Measurements from ENCODE around the gene TMEM121. TPM values are rescaled to one million over a fixed set of nuclear protein-coding genes. Genes with fewer than 3 reads are reported as not detected.
A peak's percentile ranks its signal among the peaks of the same experiment; 100 is the strongest.

TMEM121 gene
- total RNA-seq, 1 donor from 2014 or later, result 2.1 TPM

- no peak for TF ChIP-seq CTCF (IDR thresholded peaks at IDR 0.05; ENCODE audit: borderline replicate concordance)
- intact Hi-C loops (cut with micrococcal nuclease), result no loop called here
- H3K27ac ChIP-seq (replicated peaks), result no peak overlapping the region
- H3K27me3 ChIP-seq (ENCODE audit: low read depth), result peaks cover 33% of the 10 kb centered on the region
- H3K9me3 ChIP-seq (replicated peaks), result no peaks in the 10 kb centered on the region
- no peak overlapping the region for H3K4me3 ChIP-seq
- H3K36me3 ChIP-seq, result no peaks in the 10 kb centered on the region
- peaks cover 41% of the 10 kb centered on the region for H3K4me1 ChIP-seq
- DNase-seq, result no peak
Measured at GRCh38 chr14:105530285-105531087, 4.1 kb downstream of the TMEM121 start.

- H3K4me1 ChIP-seq, result peaks cover 36% of the 10 kb centered on the region
- no peaks in the 10 kb centered on the region for H3K9me3 ChIP-seq (replicated peaks)
- intact Hi-C loops (cut with micrococcal nuclease), result no loop called here
- H3K4me3 ChIP-seq, result no peak overlapping the region
- H3K36me3 ChIP-seq, result no peaks in the 10 kb centered on the region
- peaks cover 41% of the 10 kb centered on the region for H3K27me3 ChIP-seq (ENCODE audit: low read depth)
- H3K27ac ChIP-seq (replicated peaks), result no peak overlapping the region
- DNase-seq, result no peak
- no peak for TF ChIP-seq CTCF (IDR thresholded peaks at IDR 0.05; ENCODE audit: borderline replicate concordance)
Measured at GRCh38 chr14:105531088-105531893, 4.9 kb downstream of the TMEM121 start.

- H3K27me3 ChIP-seq (ENCODE audit: low read depth), result peaks cover 44% of the 10 kb centered on the region
- no peak overlapping the region for H3K4me3 ChIP-seq
- intact Hi-C loops (cut with micrococcal nuclease), result no loop called here
- H3K9me3 ChIP-seq (replicated peaks), result no peaks in the 10 kb centered on the region
- no peak overlapping the region for H3K27ac ChIP-seq (replicated peaks)
- no peak for TF ChIP-seq CTCF (IDR thresholded peaks at IDR 0.05; ENCODE audit: borderline replicate concordance)
- H3K36me3 ChIP-seq, result no peaks in the 10 kb centered on the region
- DNase-seq, result no peak
- peaks cover 30% of the 10 kb centered on the region for H3K4me1 ChIP-seq
Measured at GRCh38 chr14:105531894-105532623, 5.7 kb downstream of the TMEM121 start.

- Histone ChIP-seq H3K9me3 (replicated peaks) (no peaks in the 10 kb centered on the region), H3K27me3 (ENCODE audit: low read depth) (peaks cover 44% of the 10 kb centered on the region), H3K36me3 (no peaks in the 10 kb centered on the region), H3K27ac (replicated peaks) (no peak overlapping the region), H3K4me1 (peaks cover 25% of the 10 kb centered on the region), H3K4me3 (no peak overlapping the region)
- DNase-seq, result no peak
- peak; percentile 39 for TF ChIP-seq CTCF (IDR thresholded peaks at IDR 0.05; ENCODE audit: borderline replicate concordance)
- intact Hi-C loops (cut with micrococcal nuclease), result no loop called here
Measured at GRCh38 chr14:105532735-105533141, 6.4 kb downstream of the TMEM121 start.

GRCh38 chr14:105533391-105533790 is 7.0 kb downstream of the TMEM121 start:
- peaks cover 46% of the 10 kb centered on the region for H3K27me3 ChIP-seq (ENCODE audit: low read depth)
- H3K4me1 ChIP-seq, result peaks cover 23% of the 10 kb centered on the region
- H3K9me3 ChIP-seq (replicated peaks), result no peaks in the 10 kb centered on the region
- no peak for TF ChIP-seq CTCF (IDR thresholded peaks at IDR 0.05; ENCODE audit: borderline replicate concordance)
- DNase-seq, result no peak
- intact Hi-C loops (cut with micrococcal nuclease), result no loop called here
- H3K27ac ChIP-seq (replicated peaks), result no peak overlapping the region
- H3K4me3 ChIP-seq, result no peak overlapping the region
- H3K36me3 ChIP-seq, result no peaks in the 10 kb centered on the region
